Activated CD8-positive, alpha-beta memory T cell treated with anti-CD3 and anti-CD28 coated beads, Interleukin-2, amount 50 U/mL, for 4 hours (primary cell): ENCODE measurements around the gene THRA.
A peak's percentile ranks its signal among the peaks of the same experiment; 100 is the strongest.

Experiments
- DNase-seq: peaks from one replicate; pipeline ENCODE4 v3.0.0-alpha.2; 2020

The THRA gene

GRCh38 chr17:40086150-40087044 is 23.6 kb downstream of the THRA start:
- DNase-seq: peak; percentile 72

DNA sequence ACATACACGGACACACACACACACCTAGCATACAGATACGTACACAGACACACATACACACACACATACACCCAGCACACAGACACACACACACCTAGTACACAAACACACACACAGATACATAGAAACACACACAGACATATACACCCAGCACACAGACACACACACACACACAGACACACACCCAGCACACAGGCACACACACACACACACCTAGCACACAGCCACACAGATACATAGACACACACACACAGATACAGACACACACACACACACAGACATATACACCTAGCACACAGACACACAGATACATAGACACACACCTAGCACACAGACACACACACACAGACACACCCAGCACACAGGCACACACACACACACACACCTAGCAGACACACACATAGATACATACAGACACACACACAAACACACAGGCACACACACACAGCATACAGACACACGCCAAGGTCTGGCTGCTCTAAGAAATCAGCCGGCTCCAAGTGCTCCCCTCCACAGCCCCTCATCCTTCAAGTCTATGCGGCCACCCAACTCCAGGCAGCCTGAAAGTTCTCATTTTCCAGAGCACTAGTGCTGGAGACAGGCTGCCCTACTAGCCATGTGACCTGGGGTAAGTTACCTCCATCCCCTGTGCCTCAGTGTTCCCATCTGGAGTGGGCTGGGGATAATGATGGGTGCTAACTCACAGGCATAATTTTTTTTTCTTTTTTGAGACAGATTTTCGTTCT is 24.5 kb downstream of the THRA start:
- no peak for DNase-seq

DNA sequence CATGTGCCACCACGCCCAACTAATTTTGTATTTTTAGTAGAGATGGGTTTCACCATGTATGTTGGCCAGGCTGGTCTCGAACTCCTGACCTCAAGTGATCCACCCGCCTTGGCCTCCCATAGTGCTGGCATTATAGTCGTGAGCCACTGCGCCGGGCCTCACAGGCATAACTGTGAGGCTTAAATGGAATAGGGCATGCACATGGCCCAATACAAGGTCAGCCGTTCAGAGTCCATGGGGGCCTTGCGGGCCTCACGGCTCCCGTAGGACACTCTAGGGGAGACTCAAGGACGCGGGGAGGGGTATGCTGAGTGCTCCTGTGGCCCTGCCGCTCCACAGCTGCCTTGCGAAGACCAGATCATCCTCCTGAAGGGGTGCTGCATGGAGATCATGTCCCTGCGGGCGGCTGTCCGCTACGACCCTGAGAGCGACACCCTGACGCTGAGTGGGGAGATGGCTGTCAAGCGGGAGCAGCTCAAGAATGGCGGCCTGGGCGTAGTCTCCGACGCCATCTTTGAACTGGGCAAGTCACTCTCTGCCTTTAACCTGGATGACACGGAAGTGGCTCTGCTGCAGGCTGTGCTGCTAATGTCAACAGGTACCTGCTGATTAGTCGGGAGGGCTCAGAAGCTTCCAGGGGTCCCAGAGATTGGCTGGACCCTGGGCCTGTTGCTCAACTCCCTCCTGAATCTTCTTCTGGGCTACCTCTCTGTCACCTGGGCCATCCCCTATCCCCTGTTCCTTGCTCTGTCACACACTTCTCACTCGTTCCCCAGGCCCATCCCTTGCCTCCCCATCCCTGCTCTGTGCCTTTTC is 25.3 kb downstream of the THRA start:
- DNase-seq: no peak

- no peak for DNase-seq
Measured at GRCh38 chr17:40089077-40089895, 26.5 kb downstream of the THRA start.

DNA sequence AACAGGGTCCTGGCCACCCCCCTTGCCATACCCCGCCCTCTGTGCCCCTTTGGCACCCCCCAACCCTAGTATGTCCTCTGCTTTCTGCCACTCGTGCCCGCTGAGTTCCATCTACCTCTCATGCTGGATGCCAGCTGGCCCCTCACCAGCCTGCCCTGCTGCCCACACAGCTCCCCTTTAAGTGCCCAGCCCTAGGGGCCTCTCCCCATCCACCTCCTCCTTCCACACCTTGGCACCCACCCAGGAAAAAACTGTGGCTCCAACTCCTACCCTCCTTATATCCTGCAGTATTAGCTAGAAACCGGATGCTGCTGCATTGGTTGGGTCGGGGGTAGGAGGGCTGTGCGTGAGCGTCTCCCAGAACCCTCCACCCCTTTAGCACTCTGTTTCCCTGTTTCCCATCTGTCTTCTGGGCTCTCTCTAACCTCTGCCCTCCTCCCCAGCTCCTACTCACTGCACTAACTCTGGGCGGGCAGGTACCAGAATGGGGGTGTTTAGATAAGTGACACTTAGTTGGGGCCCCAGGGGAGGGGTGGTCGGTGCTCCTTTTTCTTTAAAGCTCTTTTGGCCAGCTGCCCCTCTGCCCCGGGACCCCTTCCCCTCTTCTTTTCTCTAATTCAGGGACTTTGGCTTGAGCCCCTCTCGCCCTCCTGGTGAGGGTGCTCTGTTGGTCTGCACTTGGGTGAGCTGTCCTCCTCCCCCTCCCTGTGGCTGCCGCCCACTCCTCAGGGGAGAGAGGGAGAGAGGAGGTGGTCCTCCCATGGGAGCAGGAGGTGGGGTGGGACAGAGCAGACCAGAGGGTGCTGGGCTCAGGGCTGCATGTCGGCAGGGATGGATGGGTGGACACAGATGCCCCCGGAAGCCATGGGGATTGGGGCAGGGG is 27.7 kb downstream of the THRA start:
- no peak for DNase-seq

- DNase-seq: no peak
Measured at GRCh38 chr17:40091691-40092397, 29.1 kb downstream of the THRA start.

DNA sequence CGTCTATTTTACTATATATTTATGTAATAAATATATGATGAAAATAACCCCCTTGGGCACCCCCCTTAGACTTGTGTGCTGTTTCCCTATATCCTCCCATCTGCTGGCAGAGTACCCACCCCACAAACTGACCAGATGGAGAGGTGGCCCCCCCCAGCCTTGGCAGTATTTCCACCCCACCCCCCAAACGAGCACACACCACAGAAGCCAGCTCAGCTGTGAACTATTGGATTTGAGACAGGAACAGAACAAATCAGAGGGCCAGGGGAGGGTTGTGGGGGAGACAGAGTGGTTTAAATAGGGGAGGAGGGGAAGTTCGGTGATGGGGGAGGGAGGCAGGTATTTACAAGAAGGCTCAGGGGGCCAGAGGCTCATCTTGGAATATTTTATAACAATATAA is 29.8 kb downstream of the THRA start:
- DNase-seq: no peak

- DNase-seq: no peak
Measured at GRCh38 chr17:40093005-40093579, 30.3 kb downstream of the THRA start.

GRCh38 chr17:40093580-40094201 is 30.9 kb downstream of the THRA start:
- DNase-seq: no peak

DNA sequence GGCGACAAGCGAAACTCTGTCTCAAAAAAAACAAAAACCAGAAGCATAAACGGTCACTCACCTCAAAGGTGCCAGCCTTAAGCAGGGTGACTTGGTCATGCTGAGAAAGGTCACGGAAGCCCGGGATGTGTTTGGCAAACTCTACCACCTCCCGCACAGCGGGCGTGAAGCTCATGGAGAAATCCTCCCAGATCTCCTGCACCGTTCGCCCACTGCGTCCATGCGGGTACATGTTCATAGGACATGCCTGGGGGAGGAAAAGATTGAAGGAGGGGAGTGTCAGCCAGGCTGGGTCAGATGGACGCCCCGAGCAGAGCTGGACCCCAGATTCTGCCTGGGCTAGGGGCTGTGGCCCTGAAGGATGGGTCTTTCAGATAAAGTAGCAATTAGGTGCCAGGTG is 32.1 kb downstream of the THRA start:
- no peak for DNase-seq

DNA sequence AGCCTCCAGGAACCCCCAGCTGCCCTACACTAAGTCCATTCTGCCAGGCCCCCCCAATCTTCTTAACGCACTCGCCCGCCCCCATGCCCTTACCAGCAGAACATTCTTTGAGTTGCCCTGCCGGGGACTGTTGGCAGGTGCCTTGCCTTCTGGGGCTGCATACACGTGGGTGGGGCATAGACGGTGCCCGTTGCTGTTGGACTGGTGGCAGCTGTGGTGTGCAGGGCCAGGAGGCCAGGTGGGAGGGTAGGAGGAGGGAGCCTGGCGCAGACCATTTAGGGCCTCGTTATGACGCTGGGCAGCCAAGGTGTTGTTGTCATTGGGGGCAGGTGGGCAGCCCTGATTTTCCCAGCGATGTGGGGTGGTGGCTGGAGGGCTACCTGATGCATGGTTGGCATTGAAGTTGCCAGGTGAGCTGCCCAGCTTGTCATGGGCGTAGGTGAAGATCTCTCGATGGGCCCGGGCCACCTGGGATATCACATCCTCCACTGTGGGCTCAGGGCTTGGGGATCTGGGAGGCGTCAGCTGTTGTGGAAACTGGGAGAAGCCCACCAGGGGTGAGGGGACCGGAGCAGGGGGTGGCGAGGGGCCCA is 32.7 kb downstream of the THRA start:
- DNase-seq: no peak

DNA sequence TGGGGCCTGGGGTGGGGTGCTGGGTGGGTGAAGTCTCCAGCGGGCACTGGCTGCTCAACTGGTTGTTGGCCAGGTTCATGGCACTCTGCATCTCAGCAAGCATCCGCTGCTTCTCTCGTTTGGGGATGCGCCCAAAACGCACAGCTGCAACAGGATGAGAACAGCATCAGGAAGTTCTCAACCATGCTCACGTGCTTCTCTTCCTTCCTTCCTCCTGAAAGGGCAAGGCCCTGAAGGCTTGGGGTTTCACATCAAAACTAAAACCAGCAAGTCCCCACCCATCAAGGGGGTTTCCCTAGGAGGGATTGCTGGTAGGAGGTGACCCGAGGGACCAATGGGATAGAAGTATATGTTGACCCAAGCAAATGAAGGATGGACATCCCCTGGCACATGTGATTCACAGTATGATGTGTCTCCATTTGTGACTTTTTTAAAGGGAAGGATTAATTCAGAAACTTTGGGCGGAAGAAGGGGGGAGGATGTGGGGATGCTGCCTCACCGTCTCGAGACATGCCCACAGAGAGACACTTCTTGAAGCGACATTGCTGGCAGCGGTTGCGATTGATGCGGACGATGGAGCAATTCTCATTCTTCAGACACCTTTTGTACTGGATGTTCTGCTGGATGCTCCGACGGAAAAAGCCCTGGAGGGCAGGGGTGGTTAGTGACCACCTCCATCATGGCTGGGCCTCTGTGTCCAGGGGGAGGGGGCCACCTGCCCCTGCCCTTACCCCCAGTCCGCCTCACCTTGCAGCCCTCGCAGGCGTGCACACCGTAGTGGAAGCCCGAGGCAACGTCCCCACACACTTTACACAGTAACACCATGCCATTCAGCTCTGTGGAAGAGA is 33.4 kb downstream of the THRA start:
- peak; percentile 72 for DNase-seq

GRCh38 chr17:40097087-40097486 is 34.3 kb downstream of the THRA start:
- DNase-seq: no peak

- no peak for DNase-seq
Measured at GRCh38 chr17:40097931-40098845, 35.4 kb downstream of the THRA start.

DNA sequence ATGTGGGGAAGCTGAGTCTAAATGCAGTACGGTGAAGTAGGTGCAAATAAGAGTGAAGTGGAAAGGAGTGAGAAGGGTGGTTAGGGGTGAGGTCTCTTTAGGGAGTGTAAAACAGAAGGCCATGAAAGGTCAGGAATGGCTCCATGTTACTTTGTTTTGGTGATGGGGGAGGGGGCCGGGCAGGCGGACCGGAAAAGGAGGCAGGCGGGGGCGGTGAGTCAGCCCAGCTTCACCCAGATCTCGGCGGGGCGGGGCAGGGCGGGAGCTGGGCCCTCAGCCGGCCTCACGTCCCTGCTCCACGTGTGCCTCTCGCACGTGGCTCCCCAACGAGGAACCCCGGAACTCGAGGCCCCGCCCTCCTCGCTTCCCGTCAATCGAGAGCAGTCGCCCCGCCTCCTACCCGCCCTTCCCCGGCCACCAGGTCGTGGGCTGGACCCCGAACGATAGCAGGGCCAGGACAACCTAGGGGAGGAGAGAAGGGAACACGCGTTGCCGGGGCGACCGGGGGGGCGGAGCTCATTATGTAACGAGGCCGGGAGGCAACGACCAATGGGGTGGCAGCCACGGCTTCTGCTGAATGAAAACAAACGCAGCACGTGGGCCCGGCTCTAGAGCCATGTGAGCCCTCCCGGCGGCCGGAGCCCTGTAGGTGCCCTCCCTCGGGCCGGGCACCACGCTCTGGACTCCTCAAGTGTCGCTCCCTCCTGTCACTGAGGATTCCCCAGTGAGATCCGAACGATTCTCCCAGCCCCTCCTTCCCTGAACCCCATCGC is 36.3 kb downstream of the THRA start:
- DNase-seq: peak; percentile 100

GRCh38 chr17:40099619-40100418 is 37.1 kb downstream of the THRA start:
- DNase-seq: no peak
